Fibroblast of the aortic adventitia (primary cell): Measurements from ENCODE around the gene WDPCP. TPM values are rescaled to one million over a fixed set of nuclear protein-coding genes. Genes with fewer than 3 reads are reported as not detected.
A peak's percentile ranks its signal among the peaks of the same experiment; 100 is the strongest.
"Not testable (repeated sequence)": the region's sequence is repeated elsewhere in the genome, so short reads cannot be mapped to it uniquely, and the experiment has no call there.

Experiments
- DNase-seq: peaks from one replicate; pipeline ENCODE4 v3.0.0-alpha.2; 2010; ENCODE audit warnings: low read depth
- H3K4me3 ChIP-seq: 2 replicates; pipeline ENCODE4 v1.5.1; 2011; ENCODE audit warnings: low read depth, mild to moderate bottlenecking, control low read depth, low read length, moderate library complexity
- CTCF ChIP-seq: IDR thresholded peaks from 2 replicates; pipeline ENCODE4 v1.5.1; 2011; ENCODE audit warnings: mild to moderate bottlenecking, low read length, control low read depth, inconsistent platforms; ENCODE audit not compliant: insufficient read depth
- total RNA-seq: library from RNA; depleted of rRNA; stranded (reverse); fragments of >200 nt; gene quantifications from 2 replicates; pipeline ENCODE4 v1.2.3, GENCODE V29; 2012; ENCODE audit warnings: low replicate concordance

The WDPCP gene
- total RNA-seq, 1 donor, result 12.4 TPM

- no peak overlapping the region for H3K4me3 ChIP-seq
- TF ChIP-seq CTCF, result peak; percentile 82
- peak; percentile 64 for DNase-seq
Measured at GRCh38 chr2:63488118-63488713, 100.1 kb downstream of the WDPCP start.

- no peak for TF ChIP-seq CTCF
Measured at GRCh38 chr2:63486861-63487290, 101.4 kb downstream of the WDPCP start.

GRCh38 chr2:63484901-63485300, 103.4 kb downstream of the WDPCP start:
- DNase-seq, result no peak
- no peak overlapping the region for H3K4me3 ChIP-seq
- no peak for TF ChIP-seq CTCF

More at GRCh38 chr2:63486861-63487290, 101.4 kb downstream of the WDPCP start:
- DNase-seq, result no peak
- H3K4me3 ChIP-seq, result no peak overlapping the region

GRCh38 chr2:63484481-63484880, 103.8 kb downstream of the WDPCP start:
- DNase-seq, result no peak
- no peak for TF ChIP-seq CTCF
- no peak overlapping the region for H3K4me3 ChIP-seq

GRCh38 chr2:63477686-63478085, 110.6 kb downstream of the WDPCP start:
- H3K4me3 ChIP-seq, result no peak overlapping the region
- no peak for DNase-seq
- no peak for TF ChIP-seq CTCF

GRCh38 chr2:63469313-63469712, 119.0 kb downstream of the WDPCP start:
- DNase-seq, H3K4me3 ChIP-seq: not testable (repeated sequence)

- peak; percentile 12 for DNase-seq
- TF ChIP-seq CTCF, result no peak
- H3K4me3 ChIP-seq, result no peak overlapping the region
Measured at GRCh38 chr2:63465633-63466032, 122.6 kb downstream of the WDPCP start.
